Endodermal cell (in vitro differentiated cells): ENCODE results near the gene LIMK2. TPM values are rescaled to one million over a fixed set of nuclear protein-coding genes. Genes with fewer than 3 reads are reported as not detected.

Experiments
- DNase-seq: peaks from one replicate; pipeline ENCODE4 v3.0.0-alpha.2; 2017
- H3K27ac ChIP-seq: 2 replicates; pipeline ENCODE4 v1.5.1; 2013; ENCODE audit warnings: mild to moderate bottlenecking, low read depth, low read length, moderate library complexity
- H3K27me3 ChIP-seq: 2 replicates; pipeline ENCODE4 v1.6.1; 2013; ENCODE audit warnings: mild to moderate bottlenecking, low read length, moderate library complexity; ENCODE audit not compliant: insufficient read depth, control insufficient read depth, poor library complexity, severe bottlenecking
- H3K36me3 ChIP-seq: 2 replicates; pipeline ENCODE4 v1.7.0; 2013; ENCODE audit warnings: mild to moderate bottlenecking, low read length, moderate library complexity; ENCODE audit not compliant: control insufficient read depth, insufficient read depth
- H3K4me1 ChIP-seq: one replicate; pipeline ENCODE4 v1.7.0; 2013; ENCODE audit warnings: low read length; ENCODE audit not compliant: control insufficient read depth, insufficient read depth
- H3K4me3 ChIP-seq: 2 replicates; pipeline ENCODE4 v1.5.1; 2013; ENCODE audit warnings: mild to moderate bottlenecking, low read length, moderate library complexity
- H3K9ac ChIP-seq: 2 replicates; pipeline ENCODE4 v1.6.1; 2013; ENCODE audit warnings: mild to moderate bottlenecking, low read length, moderate library complexity; ENCODE audit not compliant: poor library complexity, severe bottlenecking; ENCODE audit errors: extremely low read depth
- H3K9me3 ChIP-seq: 2 replicates; pipeline ENCODE4 v1.6.1; 2013; ENCODE audit warnings: mild to moderate bottlenecking, low read length, moderate library complexity; ENCODE audit not compliant: control insufficient read depth
- H3K27ac Mint-ChIP-seq: 2 replicates; pipeline ENCODE4 v1.8.0; 2020; ENCODE audit warnings: mixed read lengths
- H3K27me3 Mint-ChIP-seq: 2 replicates; pipeline ENCODE4 v1.8.0; 2021; ENCODE audit warnings: mild to moderate bottlenecking, mixed read lengths; ENCODE audit not compliant: insufficient read depth
- H3K36me3 Mint-ChIP-seq: 2 replicates; pipeline ENCODE4 v1.8.0; 2020; ENCODE audit warnings: low read depth, mixed read lengths
- H3K4me1 Mint-ChIP-seq: 2 replicates; pipeline ENCODE4 v1.8.0; 2020; ENCODE audit warnings: mixed read lengths
- H3K4me3 Mint-ChIP-seq: 2 replicates; pipeline ENCODE4 v1.8.0; 2020; ENCODE audit warnings: mild to moderate bottlenecking, moderate library complexity, mixed read lengths
- H3K9me3 Mint-ChIP-seq: 2 replicates; pipeline ENCODE4 v1.8.0; 2020; ENCODE audit warnings: mild to moderate bottlenecking, mixed read lengths
- CTCF ChIP-seq: fragments of 200-600 bp; sonication (generic); conservative IDR thresholded peaks from 2 replicates; pipeline ENCODE4 v1.5.0; 2021; ENCODE audit warnings: antibody characterized with exemption, mild to moderate bottlenecking
- WGBS, 2 experiments: methylation state at CpG; one replicate each; pipeline versions ENCODE4 v1.1.5 to v1.1.7; 2013; ENCODE audit warnings: missing lambda C conversion rate in 2 of 2, mixed read lengths in 1 of 2; ENCODE audit not compliant: insufficient coverage in 1 of 2, insufficient read length in 1 of 2; 5-methylcytosine and 5-hydroxymethylcytosine counted together
- total RNA-seq, 2 donors: library from RNA; stranded (reverse); fragmentation: NEBNext Ultra II Directional in 1 of 2; extraction: Animal tissue kit (Norgen Biotek cat#: 25700) in 1 of 2; gene quantifications; 2 replicates in 1 of 2; 3 replicates in 1 of 2; pipeline ENCODE4 v1.2.1, GENCODE V29; 2021

Gene LIMK2
- total RNA-seq, 2 donors from 2014 or later: 41.4 to 42.2 TPM

GRCh38 chr22:31241936-31242335 lies 29.8 kb downstream of the LIMK2 start:
- H3K4me1 ChIP-seq: peaks cover 23% of the 10 kb centered on the region
- Mint-ChIP-seq H3K9me3 (no peaks in the 10 kb centered on the region), H3K27me3 (no peaks in the 10 kb centered on the region), H3K27ac (no peak overlapping the region), H3K36me3 (peaks cover 11% of the 10 kb centered on the region), H3K4me3 (no peak overlapping the region), H3K4me1 (peaks cover 28% of the 10 kb centered on the region)
- H3K4me3 ChIP-seq: no peak overlapping the region
- no peak for DNase-seq
- TF ChIP-seq CTCF: peak; percentile 48
- H3K27me3 ChIP-seq: no peaks in the 10 kb centered on the region
- no peaks in the 10 kb centered on the region for H3K9me3 ChIP-seq
- H3K27ac ChIP-seq: no peak overlapping the region
- no peak overlapping the region for H3K9ac ChIP-seq
- H3K36me3 ChIP-seq: no peaks in the 10 kb centered on the region

GRCh38 chr22:31243339-31244045 lies 31.4 kb downstream of the LIMK2 start:
- H3K27ac Mint-ChIP-seq: peak overlapping the region; percentile 96
- Histone ChIP-seq H3K9me3 (no peaks in the 10 kb centered on the region), H3K36me3 (no peaks in the 10 kb centered on the region), H3K27ac (peak overlapping the region; percentile 94), H3K4me3 (peak overlapping the region; percentile 43), H3K27me3 (no peaks in the 10 kb centered on the region), H3K9ac (peak overlapping the region; percentile 47), H3K4me1 (peaks cover 26% of the 10 kb centered on the region)
- DNase-seq: no peak
- peaks cover 10% of the 10 kb centered on the region for H3K36me3 Mint-ChIP-seq
- H3K4me3 Mint-ChIP-seq: no peak overlapping the region
- WGBS, 2 experiments: 92 to 96% methylated on average over 4 to 5 of the region's 5 CpGs
- H3K9me3 Mint-ChIP-seq: no peaks in the 10 kb centered on the region
- no peak for TF ChIP-seq CTCF
- peaks cover 38% of the 10 kb centered on the region for H3K4me1 Mint-ChIP-seq
- H3K27me3 Mint-ChIP-seq: no peaks in the 10 kb centered on the region

- Mint-ChIP-seq H3K27me3 (no peaks in the 10 kb centered on the region), H3K36me3 (peaks cover 8% of the 10 kb centered on the region), H3K27ac (peak overlapping the region; percentile 96), H3K9me3 (no peaks in the 10 kb centered on the region), H3K4me3 (no peak overlapping the region), H3K4me1 (peaks cover 46% of the 10 kb centered on the region)
- Histone ChIP-seq H3K4me1 (peaks cover 30% of the 10 kb centered on the region), H3K9me3 (no peaks in the 10 kb centered on the region), H3K27ac (peak overlapping the region; percentile 94), H3K36me3 (no peaks in the 10 kb centered on the region), H3K27me3 (no peaks in the 10 kb centered on the region), H3K9ac (peak overlapping the region; percentile 47), H3K4me3 (peak overlapping the region; percentile 43)
- DNase-seq: peak; percentile 92
- TF ChIP-seq CTCF: no peak
- 52 to 100% methylated on average over 2 to 8 of the region's 9 CpGs for WGBS, 2 experiments
Measured at GRCh38 chr22:31244046-31244942, 32.2 kb downstream of the LIMK2 start.
